ENCODE results near the gene CFAP20. TPM values are rescaled to one million over a fixed set of nuclear protein-coding genes. Genes with fewer than 3 reads are reported as not detected.

CFAP20 gene
- total RNA-seq, 1 donor from 2014 or later, result 26.4 TPM

DNA sequence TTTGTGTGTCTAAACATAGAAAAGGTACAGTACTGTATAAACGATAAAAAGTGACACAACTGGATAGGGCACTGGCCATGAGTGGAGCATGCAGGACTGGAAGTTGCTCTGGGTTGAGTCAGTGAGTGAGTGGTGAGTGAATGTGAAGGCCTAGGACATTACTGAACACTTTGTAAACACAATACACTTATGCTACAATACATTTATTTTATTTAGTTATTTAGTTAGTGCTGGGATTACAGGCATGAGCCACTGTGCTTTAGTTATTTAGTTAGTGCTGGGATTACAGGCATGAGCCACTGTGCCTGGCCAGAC, 4.6 kb downstream of the CFAP20 start:
- no peak for DNase-seq (ENCODE audit: low spot score)

DNA sequence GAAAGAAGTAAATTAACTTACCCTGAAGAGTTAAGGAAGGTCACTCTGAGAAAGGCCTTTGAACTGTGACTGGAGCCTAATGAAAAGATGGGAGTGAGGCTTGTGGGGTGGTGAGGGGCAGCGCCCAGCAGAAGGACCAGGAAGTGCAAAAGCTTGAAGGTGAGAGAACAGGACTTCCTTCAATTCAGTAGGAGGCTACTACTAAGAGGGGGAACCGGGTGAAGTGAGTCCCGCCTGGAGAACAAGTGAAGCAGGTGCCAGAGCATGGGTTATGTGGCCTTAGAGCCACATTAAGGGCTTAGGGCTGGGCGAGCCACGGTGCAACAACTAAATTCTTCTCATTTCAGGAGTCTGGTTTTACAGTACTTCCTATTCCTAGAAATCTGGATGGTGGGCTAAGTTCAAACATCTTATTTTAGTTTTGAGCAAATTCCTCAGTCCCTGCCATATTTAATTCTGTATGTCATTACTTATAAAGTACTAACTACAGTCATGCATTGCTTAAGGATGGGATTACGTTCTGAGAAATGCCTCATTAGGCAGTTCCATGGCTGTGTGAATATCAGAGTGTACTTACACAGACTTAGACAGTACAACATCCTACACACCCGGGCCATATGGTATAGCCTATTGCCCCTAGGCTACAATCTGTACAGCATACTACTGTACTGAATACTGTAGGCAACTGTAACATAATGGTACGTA, 5.1 kb downstream of the CFAP20 start:
- no peak for DNase-seq (ENCODE audit: low spot score)

DNA sequence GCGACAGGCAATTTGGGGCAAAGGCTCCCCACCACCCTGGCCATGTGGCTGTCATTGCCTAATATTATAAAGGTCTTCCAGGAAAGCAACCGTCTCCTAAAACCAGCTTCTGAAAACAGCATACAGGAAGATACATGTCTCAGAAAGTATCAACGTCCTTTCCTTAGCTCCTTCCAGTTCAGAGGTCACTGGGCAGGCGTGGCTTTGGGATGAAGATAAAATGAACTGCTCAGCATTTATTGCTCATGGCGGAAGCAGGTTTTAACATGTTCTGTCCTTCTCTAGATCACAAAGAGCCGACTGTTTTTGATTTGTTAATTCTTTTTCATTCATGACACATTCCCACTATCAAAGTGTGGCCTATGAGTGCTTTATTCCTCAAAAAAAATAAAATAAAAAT, 8.0 kb downstream of the CFAP20 start:
- DNase-seq (ENCODE audit: low spot score), result no peak

DNA sequence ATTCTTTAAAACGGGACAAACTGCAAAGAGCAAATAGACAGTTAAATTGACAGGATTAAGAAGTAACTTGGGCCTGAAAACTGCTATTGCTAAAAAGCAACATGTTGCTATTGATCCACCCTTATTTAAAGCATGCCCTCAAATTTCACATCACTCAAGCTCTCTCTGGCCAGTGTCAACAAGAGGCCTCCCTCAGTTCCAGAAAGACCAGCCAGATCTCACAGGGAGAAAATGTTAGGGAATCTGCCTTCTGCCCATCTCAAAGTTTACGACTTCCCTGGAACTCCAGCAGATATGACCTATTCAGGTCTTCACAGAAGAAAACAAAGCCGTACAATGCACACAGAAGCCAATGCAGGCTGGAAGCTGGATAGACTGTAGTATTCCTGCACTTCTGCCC, 8.9 kb downstream of the CFAP20 start:
- no peak for DNase-seq (ENCODE audit: low spot score)

DNA sequence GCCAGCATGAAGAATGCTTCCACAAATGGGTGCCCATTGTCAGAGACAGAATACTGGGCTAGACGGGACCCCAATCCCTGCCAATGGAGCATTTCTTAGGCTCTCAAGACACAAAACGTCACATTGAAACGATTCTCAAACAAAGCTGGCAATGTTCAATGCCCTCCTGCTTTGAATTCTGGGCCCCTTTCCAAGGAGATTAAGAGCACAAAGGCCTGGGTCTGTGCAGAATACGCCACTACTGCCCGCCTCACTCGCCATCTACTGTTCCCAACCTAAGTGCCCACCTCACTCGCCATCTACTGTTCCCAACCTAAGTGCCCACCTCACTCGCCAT, 9.7 kb downstream of the CFAP20 start:
- no peak for DNase-seq (ENCODE audit: low spot score)

DNA sequence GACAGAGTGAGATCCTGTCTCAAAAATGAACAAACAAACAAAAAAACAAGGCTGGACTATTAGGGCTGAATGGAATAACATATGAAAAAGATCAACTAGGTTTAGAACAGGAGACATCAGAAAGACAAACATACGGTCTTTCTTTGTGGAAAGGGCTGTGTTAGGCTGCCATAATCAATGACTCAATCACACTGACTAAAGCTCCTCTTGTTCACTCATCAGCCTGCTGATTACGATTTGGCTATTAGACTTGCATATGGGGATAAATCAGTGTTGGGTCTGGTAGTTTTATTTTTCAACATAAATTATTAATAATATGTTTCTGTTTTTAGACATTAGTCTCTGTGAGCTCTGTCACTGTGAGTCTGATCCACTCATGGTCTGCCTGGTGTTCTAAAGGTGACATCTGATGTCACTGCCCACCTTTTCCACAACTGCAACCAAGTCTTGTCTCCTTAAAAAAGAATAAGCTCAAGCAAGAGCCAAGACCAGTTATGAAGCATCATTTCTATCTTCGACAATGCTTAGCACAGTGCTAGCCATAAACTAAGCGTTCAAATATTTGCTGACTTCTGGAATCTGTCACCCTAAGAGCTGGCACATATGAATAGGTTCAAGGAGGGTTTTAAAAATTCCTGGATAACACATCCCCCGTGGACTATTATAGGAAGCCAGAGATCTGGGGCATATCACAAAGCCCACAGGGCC, 10.2 kb downstream of the CFAP20 start:
- no peak for DNase-seq (ENCODE audit: low spot score)

DNA sequence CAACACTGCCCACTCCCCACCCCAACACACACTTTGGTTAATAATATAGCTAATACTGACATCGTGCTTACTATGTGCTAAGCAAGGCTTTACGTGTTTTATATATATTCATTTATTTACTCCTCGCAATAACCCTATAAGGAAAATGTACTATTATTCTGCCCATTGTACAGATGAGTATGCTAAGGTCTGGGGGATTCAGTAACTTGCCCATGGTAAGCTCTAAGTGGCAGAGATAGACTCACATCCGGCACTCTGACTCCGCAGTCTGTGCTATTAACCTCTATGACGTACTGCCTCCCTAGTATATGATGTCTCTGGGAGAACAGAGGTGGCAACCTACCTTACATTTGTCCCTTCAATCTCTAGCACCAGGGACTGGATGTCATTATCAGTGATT, 12.7 kb downstream of the CFAP20 start:
- no peak for DNase-seq (ENCODE audit: low spot score)

DNA sequence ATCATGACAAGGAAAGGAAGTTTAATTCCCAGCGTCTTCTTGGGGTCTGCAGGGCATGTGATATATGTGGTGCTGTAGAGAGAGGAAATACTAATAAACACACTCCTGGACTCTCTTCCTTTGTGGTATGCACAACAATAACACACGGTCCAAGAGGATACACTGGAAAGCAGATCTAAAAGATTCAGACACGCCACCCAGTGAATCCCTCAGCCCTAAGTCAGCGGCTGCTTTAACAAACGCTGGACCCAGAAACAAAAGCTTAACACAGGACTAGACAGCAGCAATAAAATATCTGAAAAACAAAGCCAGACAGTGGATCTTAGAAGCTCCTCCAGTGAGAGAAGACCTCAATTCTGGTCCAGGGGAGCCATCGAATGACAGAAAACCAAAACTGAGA, 13.1 kb downstream of the CFAP20 start:
- no peak for DNase-seq (ENCODE audit: low spot score)

DNA sequence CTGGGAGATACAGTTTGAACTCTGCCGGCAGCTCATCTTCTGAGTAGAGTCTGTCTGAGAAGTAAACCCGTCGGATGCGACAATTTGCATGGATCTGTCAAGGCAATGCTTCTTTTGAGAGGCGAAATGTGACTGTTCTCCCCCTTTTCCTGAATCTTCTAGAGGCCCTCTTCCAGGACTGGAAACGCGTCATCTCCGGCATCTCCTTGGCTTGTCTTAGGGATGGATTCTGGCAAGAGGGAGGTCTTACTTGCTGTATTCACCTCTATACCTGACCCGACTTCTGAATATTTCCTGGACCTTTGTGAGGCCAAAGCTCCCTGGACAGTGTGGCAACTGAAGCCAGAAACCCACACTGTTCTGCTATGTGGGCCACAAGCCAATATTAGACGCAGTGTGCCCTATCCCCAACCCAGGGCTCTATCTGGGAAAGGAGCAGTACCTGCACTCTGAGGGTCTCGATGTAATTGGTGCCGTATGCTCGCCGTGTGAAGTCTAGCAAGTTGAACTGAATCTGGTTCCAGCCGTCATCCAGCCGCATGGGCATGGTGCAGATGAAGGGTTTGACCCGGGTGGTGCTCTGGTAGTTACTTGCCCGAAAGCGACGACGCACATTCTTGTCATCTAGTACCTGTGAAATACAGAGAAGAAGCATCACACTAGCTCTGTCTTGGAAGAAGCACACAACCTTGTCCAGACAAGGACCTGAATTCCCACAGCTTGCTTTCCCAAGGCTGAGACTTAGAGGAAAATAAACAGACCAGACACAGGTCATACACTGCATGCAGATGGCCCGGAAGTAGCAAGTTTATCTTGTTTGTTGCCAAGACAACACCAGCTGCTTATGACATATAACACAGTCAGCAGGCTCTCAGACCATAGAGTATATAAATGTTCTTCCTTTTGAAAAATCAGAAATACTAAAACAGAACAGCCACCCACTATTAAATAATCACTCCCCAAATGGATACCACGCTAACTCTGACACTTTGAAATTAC, 14.1 kb downstream of the CFAP20 start:
- DNase-seq (ENCODE audit: low spot score), result no peak

DNA sequence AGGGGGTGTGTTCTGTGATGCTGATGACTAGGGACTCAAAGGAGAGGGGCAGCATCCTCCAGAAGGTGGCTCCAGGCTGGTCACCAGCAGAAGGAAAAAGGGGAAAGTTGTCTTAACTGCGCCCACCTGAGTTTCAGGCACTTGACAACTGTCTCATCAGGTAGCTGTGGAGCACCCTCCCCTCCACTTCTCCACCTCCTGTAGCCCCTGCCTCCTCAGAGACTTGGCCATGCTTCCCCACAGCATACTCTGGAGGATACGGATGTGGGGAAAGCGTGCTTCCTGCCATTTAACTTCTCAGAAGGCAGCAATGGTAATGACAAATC, 17.9 kb downstream of the CFAP20 start:
- DNase-seq (ENCODE audit: low spot score), result no peak

DNA sequence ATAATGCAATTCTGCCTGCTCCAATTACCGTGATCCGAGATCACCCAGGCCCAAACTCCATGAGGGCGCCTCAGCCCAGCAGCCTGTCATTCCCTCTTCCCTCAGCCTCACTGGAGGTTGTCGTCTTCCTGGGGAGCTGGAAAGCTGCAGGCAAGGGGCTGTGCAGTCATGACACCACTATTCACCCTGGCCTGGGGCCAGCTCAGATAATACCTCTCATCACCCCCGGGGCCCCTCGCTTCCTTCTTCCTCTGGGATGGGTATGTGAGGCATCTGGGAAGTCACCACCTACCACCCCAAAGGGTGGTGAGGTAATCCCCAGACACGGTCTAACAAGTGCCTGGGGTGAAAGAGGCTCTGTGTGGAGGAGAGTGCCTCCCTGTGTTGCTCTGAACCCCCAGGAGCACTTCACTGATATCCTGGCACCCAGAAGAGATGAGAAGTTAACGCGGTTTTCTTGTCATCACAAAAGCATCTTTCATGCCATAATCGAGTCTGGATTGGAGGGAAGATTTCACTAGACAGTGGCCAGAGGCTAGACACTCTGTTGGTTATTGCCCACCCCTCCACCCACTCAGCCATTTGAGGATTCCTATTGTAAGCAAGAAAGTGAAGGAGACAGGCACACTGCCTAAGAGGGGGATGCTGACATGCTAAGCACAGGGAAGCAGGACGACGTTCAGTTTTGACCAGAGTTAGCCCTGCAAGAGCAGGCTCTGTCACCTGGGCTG, 18.4 kb downstream of the CFAP20 start:
- no peak for DNase-seq (ENCODE audit: low spot score)

DNA sequence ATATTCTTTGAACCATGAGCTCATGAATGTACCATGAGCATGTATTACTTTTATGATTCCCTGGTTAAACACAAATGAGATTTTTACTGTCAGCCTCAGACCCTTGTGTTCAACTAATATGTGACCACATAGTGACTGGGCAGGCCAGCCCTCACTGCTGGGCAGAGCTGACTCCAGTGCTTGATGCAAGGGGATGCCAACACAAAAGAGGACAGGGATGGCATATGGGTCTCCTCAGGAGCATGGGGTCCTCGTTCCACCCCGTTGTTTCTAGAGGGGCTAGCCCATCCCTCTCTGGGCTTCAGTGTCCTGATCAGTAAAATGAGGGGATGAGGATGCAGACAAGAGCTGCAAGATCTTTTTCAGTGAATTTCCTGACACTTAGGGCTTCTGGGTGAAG, 19.3 kb downstream of the CFAP20 start:
- DNase-seq (ENCODE audit: low spot score), result no peak

DNA sequence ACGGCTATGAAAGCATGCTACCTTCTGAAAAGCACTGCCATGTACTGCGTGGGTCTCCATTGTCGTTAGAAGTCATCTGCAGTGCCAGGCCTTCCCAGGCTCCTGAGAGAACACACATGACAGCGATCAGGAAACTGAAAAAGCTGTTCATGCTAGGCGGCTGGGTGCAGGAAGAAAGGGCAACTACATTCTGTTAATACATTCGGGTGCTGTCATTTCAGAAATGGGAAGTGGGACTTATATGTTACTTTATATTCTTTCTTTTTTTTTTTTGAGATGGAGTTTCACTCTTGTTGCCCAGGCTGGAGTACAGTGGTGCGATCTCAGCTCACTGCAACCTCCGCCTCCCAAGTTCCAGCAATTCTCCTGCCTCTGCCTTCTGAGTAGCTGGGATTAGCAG, 19.9 kb downstream of the CFAP20 start:
- no peak for DNase-seq (ENCODE audit: low spot score)

DNA sequence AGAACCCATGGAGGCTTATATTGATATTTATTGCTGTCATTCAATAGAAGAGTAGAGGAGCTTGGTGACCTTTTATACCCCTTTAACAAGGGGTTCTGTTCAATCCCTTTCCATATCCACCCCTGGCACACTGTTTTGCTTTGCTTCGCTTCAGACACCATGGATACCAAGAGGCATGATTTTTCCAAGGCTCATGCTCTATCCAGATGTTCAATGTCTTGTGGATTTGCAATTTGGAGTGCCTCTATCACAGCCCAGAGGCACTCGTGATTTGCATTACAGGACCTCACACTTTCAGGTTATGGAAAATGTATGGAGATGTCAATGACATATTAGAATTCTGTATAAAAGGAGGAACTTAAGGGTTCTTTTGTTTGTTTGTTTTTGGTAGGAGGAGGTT, 21.5 kb downstream of the CFAP20 start:
- DNase-seq (ENCODE audit: low spot score), result no peak

DNA sequence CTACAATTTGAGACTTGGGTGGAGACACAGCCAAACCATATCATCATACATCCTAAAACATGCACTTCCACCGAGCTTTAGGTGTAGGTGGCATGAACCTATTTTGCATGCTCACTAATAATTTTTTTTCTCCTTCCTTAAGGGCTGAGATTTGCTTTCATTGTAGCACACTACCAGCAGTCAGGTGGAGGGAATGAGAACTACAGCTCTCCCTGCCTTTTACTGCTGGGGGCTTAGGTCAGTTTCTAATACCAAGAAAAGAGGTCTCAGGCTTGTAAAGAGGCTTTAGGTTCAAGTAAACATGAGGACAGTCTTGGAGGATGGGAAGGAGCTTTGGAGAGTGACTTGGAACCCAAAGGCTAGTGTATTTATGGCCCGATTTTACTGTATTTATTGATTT, 22.0 kb downstream of the CFAP20 start:
- no peak for DNase-seq (ENCODE audit: low spot score)

DNA sequence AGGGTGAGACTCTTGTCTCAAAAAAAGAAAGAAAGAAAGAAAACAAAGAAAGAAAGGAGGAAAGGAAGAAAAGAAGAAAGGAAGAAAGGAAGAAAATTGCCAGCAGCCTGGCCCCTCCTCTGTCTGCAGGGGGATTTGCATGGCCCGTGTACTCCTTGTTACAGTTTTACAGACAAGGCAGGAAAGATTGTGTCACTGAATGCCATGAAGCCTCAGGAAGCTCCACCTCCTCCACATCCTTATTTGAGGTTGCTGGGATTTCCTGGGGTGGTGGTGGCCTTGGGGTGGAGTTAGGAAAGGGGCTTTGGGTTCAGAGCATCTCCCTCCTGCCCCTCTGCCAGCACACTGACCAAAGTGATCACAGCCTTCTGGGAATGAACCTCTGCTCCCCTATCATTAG, 23.6 kb downstream of the CFAP20 start:
- no peak for DNase-seq (ENCODE audit: low spot score)

DNA sequence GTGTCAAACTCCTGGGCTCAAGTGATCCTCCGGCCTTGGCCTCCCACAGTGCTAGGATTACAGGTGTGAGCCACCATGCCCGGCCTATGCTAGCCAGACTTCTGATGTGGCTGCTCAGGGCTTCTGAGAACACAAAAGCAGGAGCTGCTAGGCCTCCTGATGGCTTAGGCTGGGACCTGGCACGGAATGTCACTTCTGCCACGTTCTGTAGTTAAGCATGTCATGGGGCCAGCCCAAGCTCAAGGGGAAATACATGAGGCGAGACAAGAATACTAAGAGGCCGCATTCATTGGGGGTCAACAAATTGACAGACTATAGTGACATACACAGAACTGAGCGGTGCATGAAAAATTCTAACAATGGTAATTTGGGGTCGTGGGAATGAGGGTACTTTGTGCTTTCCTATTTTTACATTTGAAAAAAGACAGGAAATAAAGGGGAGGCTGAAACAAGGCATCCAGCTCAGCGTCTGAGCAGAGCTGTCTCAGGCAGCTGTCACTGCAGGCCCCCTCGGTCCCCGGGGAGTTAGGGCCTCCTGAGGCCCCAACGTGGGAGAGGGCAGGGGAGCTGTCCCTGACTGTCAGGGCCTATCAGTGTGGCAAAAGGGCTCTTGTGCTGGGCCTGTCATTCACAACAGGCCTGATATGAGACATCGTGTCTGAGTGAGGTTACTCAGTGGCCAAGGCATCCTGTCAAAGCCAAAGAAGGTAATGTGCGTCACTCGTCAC, 26.4 kb downstream of the CFAP20 start:
- DNase-seq (ENCODE audit: low spot score), result no peak

DNA sequence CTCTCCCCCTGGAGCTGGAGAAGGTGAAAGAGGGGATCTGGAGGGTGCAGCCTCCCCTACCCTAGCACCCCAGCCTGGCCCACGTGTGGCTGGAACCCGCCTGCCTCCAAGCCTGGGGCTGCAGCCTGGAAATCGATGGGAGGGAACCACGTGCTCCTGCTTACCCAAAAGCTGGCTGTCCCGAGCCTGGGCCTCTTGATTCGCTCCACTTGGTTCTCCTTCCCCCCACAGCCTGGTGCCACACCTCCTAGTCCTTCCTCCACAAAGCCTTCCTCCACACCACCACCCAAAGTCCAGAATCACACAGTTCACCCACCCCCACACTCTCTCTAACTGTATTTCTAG, 29.3 kb downstream of the CFAP20 start:
- no peak for DNase-seq (ENCODE audit: low spot score)

DNA sequence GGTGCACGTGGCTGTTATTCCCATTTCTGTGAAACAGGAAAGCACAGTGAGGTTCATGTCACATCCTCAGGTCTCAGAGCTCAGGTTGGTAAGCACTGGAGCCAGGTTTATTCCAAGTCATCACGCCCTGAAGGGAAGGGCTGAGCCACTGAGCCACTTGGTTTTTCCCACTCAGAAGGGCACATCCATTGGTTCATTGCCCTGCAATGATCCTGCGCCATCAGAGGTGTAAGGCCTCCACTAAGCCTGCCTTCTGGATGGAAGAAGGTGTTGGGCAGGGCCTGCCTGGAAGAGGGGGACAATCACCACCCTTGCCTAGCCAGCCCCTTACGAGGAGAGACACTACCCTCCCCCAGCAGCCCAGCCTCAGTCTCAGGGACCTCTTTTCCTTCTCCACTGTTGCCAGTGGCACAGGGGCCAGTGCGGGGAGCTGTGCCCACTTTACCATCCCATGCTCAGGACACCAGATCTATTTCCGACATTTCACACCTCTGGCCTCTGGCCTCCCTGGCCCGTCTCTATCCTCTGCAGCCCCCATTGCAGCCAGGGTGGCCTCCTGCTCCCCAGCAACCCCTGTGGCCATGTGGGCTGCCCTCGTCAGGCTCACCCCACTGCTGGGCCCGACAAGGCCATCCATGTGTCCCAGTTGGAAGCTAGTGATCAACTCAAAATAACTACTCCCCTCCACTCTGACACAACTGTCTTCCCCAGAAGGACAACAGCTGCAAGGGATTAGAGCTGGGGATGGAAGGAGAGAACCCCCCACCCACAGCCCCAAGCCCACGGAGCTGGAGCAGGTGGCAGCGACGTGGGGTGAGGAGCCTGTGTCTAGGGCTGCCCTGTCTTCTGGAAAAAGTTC, 29.9 kb downstream of the CFAP20 start:
- no peak for DNase-seq (ENCODE audit: low spot score)

DNA sequence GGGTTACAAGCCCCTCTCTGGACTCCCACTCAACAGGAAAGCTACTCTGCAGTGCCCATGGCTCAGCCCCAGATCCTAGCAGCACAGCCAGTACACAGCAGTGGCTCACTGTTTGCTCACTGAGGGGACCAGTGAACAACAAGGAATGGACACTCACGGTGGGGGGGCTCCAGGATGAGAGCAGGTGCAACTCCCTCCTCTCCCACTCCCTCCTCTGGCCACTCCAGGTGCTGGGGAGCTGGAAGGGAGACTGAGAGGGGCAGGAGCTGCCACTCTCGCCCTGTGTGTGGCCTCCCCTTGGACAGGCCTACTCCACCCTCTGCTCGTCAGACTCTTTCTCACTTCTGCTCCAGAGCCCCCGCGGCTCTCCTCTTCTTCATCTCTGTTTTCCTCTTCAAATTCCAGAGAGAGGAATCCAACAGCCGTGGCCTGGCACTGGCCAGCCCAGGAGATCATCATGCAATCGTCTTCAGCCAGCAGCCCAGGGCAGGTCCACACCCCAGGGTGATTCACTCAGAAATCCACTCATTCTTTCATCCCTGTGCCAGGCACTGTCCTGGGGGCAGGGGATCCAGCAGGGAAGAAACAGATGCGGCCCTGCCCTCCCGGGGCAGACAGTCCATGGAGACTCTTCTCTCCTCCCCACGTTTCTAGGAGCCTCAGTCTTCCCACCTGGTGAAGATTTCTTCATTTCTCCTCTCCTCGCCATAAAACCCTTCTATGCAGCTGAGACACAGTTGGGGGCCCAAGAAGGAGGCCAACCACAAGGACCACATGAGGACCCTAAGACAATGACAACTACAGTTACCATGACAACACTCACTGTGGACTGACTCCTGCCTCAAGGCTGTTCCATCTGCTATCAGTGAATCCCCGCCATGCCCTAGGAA, 30.7 kb downstream of the CFAP20 start:
- no peak for DNase-seq (ENCODE audit: low spot score)

Data from ureter (tissue), 1 donor.